Ishikawa (cell line): ENCODE results near the gene TMEM101.

Experiments
- CEBPB ChIP-seq: IDR thresholded peaks from 2 replicates; pipeline ENCODE4 v1.6.1; 2012
- EP300 ChIP-seq: IDR thresholded peaks from 2 replicates; pipeline ENCODE4 v1.6.1; 2012; ENCODE audit warnings: borderline replicate concordance
- FOXM1 ChIP-seq: IDR thresholded peaks from 2 replicates; pipeline ENCODE4 v1.6.1; 2012; ENCODE audit warnings: low read depth, borderline replicate concordance
- RAD21 ChIP-seq: IDR thresholded peaks from 2 replicates; pipeline ENCODE4 v1.6.1; 2012; ENCODE audit warnings: low read depth

GRCh38 chr17:43975898-43976297 is 38.9 kb downstream of the TMEM101 start:
- no peak for TF ChIP-seq FOXM1
- TF ChIP-seq CEBPB, result no peak
- no peak for TF ChIP-seq EP300
- no peak for TF ChIP-seq RAD21
